ENCODE measurements around the gene ZNF579. TPM values are rescaled to one million over a fixed set of nuclear protein-coding genes. Genes with fewer than 3 reads are reported as not detected.

ZNF579 gene
- total RNA-seq, 1 experiment from 2014 or later: 19.9 TPM

- no CpG with 5 or more reads among the region's 56 CpGs for WGBS (ENCODE audit: extremely low coverage, insufficient read length, low lambda C conversion rate)
- peaks cover 8 to 14% of the 10 kb centered on the region in 2 experiments for H3K4me1 Mint-ChIP-seq
- no peak within 1 kb of the TSS for H3K23ac ChIP-seq (ENCODE audit: insufficient read length, low read depth, low read length)
- H3K9me3 Mint-ChIP-seq: no peaks in the 10 kb centered on the region; a peak in 1 of 5 replicates
- no peak within 1 kb of the TSS for H3K4ac ChIP-seq (ENCODE audit: low read depth, low read length)
- H2BK12ac ChIP-seq (ENCODE audit: insufficient read length, low read depth, low read length): no peak within 1 kb of the TSS
- H4K8ac ChIP-seq (replicated peaks; ENCODE audit: insufficient read length, low read depth, low read length): no peak within 1 kb of the TSS
- peaks cover 2% of the 10 kb centered on the region for H3K27me3 Mint-ChIP-seq (ENCODE audit: low read depth)
- H3K4me3 Mint-ChIP-seq: peak within 1 kb of the TSS; percentile 85 to 89
- peak within 1 kb of the TSS; percentile 90 for H3K9ac ChIP-seq (ENCODE audit: extremely low read depth, insufficient read length, low read length)
- peaks cover 12 to 23% (median 22%) of the 10 kb centered on the region in 3 experiments; a peak in 6 of 7 replicates for H3K36me3 Mint-ChIP-seq (ENCODE audit: insufficient read depth in 1 of 3, low read depth in 3 of 3)
- H3K9me3 ChIP-seq (ENCODE audit: control insufficient read depth, low read depth, low read length): no peaks in the 10 kb centered on the region
- H2AK5ac ChIP-seq (ENCODE audit: insufficient read length, low read length): no peak within 1 kb of the TSS
- no peaks in the 10 kb centered on the region for H3K79me1 ChIP-seq (ENCODE audit: insufficient read depth, low read depth, low read length, poor library complexity, severe bottlenecking)
- H3K4me2 ChIP-seq (ENCODE audit: insufficient read depth, insufficient read length, low read length): peak within 1 kb of the TSS; percentile 27
- peak within 1 kb of the TSS; percentile 100 for H3K18ac ChIP-seq (ENCODE audit: insufficient read length, low read depth, low read length)
- no peak within 1 kb of the TSS for H3K56ac ChIP-seq (ENCODE audit: insufficient read length, low read depth, low read length)
- no peaks in the 10 kb centered on the region for H3K79me2 ChIP-seq (ENCODE audit: insufficient read depth, low read length)
- H4K20me1 ChIP-seq (ENCODE audit: control insufficient read depth, insufficient read depth, insufficient read length): no peaks in the 10 kb centered on the region
- no peak within 1 kb of the TSS for H3T11ph ChIP-seq (ENCODE audit: low read length)
- H3K23me2 ChIP-seq (ENCODE audit: insufficient read length, low read depth, low read length, poor library complexity, severe bottlenecking): no peaks in the 10 kb centered on the region
- peak within 1 kb of the TSS; percentile 98 to 99 (median 98) for H3K27ac Mint-ChIP-seq
- H3K14ac ChIP-seq (ENCODE audit: insufficient read depth, low read length): peak within 1 kb of the TSS; percentile 98; the same call in 1 of the 2 replicates
- H3K4me1 ChIP-seq (ENCODE audit: insufficient read depth, low read length): no peaks in the 10 kb centered on the region
- DNase-seq: peak; percentile 95
- H3K27me3 ChIP-seq (ENCODE audit: insufficient read depth, low read length): no peaks in the 10 kb centered on the region
- TF ChIP-seq, protein P1, sequence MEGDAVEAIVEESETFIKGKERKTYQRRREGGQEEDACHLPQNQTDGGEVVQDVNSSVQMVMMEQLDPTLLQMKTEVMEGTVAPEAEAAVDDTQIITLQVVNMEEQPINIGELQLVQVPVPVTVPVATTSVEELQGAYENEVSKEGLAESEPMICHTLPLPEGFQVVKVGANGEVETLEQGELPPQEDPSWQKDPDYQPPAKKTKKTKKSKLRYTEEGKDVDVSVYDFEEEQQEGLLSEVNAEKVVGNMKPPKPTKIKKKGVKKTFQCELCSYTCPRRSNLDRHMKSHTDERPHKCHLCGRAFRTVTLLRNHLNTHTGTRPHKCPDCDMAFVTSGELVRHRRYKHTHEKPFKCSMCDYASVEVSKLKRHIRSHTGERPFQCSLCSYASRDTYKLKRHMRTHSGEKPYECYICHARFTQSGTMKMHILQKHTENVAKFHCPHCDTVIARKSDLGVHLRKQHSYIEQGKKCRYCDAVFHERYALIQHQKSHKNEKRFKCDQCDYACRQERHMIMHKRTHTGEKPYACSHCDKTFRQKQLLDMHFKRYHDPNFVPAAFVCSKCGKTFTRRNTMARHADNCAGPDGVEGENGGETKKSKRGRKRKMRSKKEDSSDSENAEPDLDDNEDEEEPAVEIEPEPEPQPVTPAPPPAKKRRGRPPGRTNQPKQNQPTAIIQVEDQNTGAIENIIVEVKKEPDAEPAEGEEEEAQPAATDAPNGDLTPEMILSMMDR (conservative IDR thresholded peaks at IDR 0.05): no peak
- no peak within 1 kb of the TSS for H4K5ac ChIP-seq (ENCODE audit: insufficient read length, low read depth, low read length)
- H2BK15ac ChIP-seq (ENCODE audit: low read depth, low read length): no peak within 1 kb of the TSS
- no peak within 1 kb of the TSS for H2AFZ ChIP-seq (ENCODE audit: low read length)
- H2BK20ac ChIP-seq (ENCODE audit: low read depth, low read length, poor library complexity, severe bottlenecking): no peak within 1 kb of the TSS
- H4K91ac ChIP-seq (ENCODE audit: insufficient read length, low read depth, low read length): no peak within 1 kb of the TSS
- H2BK120ac ChIP-seq (ENCODE audit: low read depth, low read length, poor library complexity, severe bottlenecking): no peak within 1 kb of the TSS
- no peak within 1 kb of the TSS for H3K27ac ChIP-seq (ENCODE audit: insufficient read length, low read depth, low read length)
- no peak within 1 kb of the TSS for H2BK5ac ChIP-seq (ENCODE audit: insufficient read length, low read length)
Observed at GRCh38 chr19:55624109-55625003, 43.7 kb upstream of the ZNF579 start, which contains the start of gene ZNF784. ZNF784 (minus strand) TSS chr19:55624566; CDS start chr19:55624561, 5 bp downstream.

Measured in H9 (cell line).